Liver (tissue), 9 donors: Measurements from ENCODE around the gene SIGLEC9. TPM values are rescaled to one million over a fixed set of nuclear protein-coding genes. Genes with fewer than 3 reads are reported as not detected.
A peak's percentile ranks its signal among the peaks of the same experiment; 100 is the strongest.

Experiments
- DNase-seq: peaks from one replicate; pipeline ENCODE4 v3.0.0-alpha.2; 2017; ENCODE audit warnings: low spot score
- H3K27ac ChIP-seq, 2 donors: one replicate each; pipeline ENCODE4 v1.7.0; 2013; ENCODE audit warnings: inconsistent platforms in 2 of 2, low read length in 2 of 2, control low read depth in 1 of 2, low read depth in 1 of 2, mild to moderate bottlenecking in 1 of 2
- H3K27me3 ChIP-seq, 4 donors: one replicate each; pipeline versions ENCODE4 v1.6.1 to v1.7.0; 2013; ENCODE audit warnings: low read length in 3 of 4, inconsistent platforms in 1 of 4, mild to moderate bottlenecking in 1 of 4, moderate library complexity in 1 of 4; ENCODE audit not compliant: control insufficient read depth in 4 of 4, insufficient read depth in 4 of 4
- H3K36me3 ChIP-seq, 4 donors: one replicate each; pipeline versions ENCODE4 v1.6.1 to v1.7.0; 2013; ENCODE audit warnings: low read length in 3 of 4, mild to moderate bottlenecking in 3 of 4, low read depth in 1 of 4, moderate library complexity in 1 of 4; ENCODE audit not compliant: control insufficient read depth in 4 of 4, insufficient read depth in 3 of 4
- H3K4me1 ChIP-seq, 4 donors: one replicate each; pipeline versions ENCODE4 v1.6.1 to v1.7.0; 2013; ENCODE audit warnings: low read length in 3 of 4, mild to moderate bottlenecking in 3 of 4, moderate library complexity in 1 of 4; ENCODE audit not compliant: control insufficient read depth in 4 of 4, insufficient read depth in 4 of 4
- H3K4me3 ChIP-seq, 3 donors: one replicate each; pipeline versions ENCODE4 v1.6.1 to v1.7.0; 2013; ENCODE audit warnings: low read length in 3 of 3, control low read depth in 1 of 3, low read depth in 1 of 3, mild to moderate bottlenecking in 1 of 3
- H3K9ac ChIP-seq, 2 donors: one replicate each; pipeline ENCODE4 v1.7.0; 2013; ENCODE audit warnings: low read length in 2 of 2, mild to moderate bottlenecking in 2 of 2, moderate library complexity in 2 of 2, control low read depth in 1 of 2, low read depth in 1 of 2
- H3K9me3 ChIP-seq, 4 donors: one replicate each; pipeline versions ENCODE4 v1.6.1 to v1.7.0; 2013; ENCODE audit warnings: low read length in 3 of 4; ENCODE audit not compliant: control insufficient read depth in 4 of 4
- ATF3 ChIP-seq: IDR thresholded peaks from 2 replicates; pipeline ENCODE4 v1.6.1; 2016; ENCODE audit warnings: antibody characterized with exemption
- CTCF ChIP-seq: fragments of 150-350 bp; IDR thresholded peaks from 2 replicates; pipeline ENCODE4 v1.5.1; 2017; ENCODE audit warnings: improper control_type of control experiment, low read depth, low read length; ENCODE audit not compliant: missing input control
- EGR1 ChIP-seq, 2 donors: IDR thresholded peaks; 2 replicates each; pipeline ENCODE4 v1.6.1; 2016 to 2018; ENCODE audit warnings: antibody characterized with exemption in 2 of 2, low read depth in 2 of 2
- FOXA1 ChIP-seq: IDR thresholded peaks from 2 replicates; pipeline ENCODE4 v1.6.1; 2016; ENCODE audit warnings: antibody characterized with exemption
- FOXA2 ChIP-seq: IDR thresholded peaks from 2 replicates; pipeline ENCODE4 v1.6.1; 2016; ENCODE audit warnings: antibody characterized with exemption
- GABPA ChIP-seq, 2 donors: IDR thresholded peaks in 1 of 2; conservative IDR thresholded peaks in 1 of 2; 2 replicates each; pipeline ENCODE4 v1.6.1; 2016; ENCODE audit warnings: antibody characterized with exemption in 2 of 2, mild to moderate bottlenecking in 1 of 2, moderate library complexity in 1 of 2
- HNF4A ChIP-seq, 2 donors: conservative IDR thresholded peaks; 2 replicates each; pipeline ENCODE4 v1.6.1; 2016; ENCODE audit warnings: antibody characterized with exemption in 2 of 2, mild to moderate bottlenecking in 2 of 2
- HNF4G ChIP-seq: IDR thresholded peaks from 2 replicates; pipeline ENCODE4 v1.6.1; 2016; ENCODE audit warnings: antibody characterized with exemption
- JUND ChIP-seq, 2 donors: IDR thresholded peaks; 2 replicates each; pipeline ENCODE4 v1.6.1; 2016; ENCODE audit warnings: antibody characterized with exemption in 2 of 2
- MAX ChIP-seq: IDR thresholded peaks from 2 replicates; pipeline ENCODE4 v1.6.1; 2016; ENCODE audit warnings: antibody characterized with exemption
- NR2F2 ChIP-seq: IDR thresholded peaks from 2 replicates; pipeline ENCODE4 v1.6.1; 2016; ENCODE audit warnings: antibody characterized with exemption
- RAD21 ChIP-seq, 2 donors: IDR thresholded peaks; 2 replicates each; pipeline ENCODE4 v1.6.1; 2016; ENCODE audit warnings: antibody characterized with exemption in 2 of 2, mild to moderate bottlenecking in 2 of 2
- REST ChIP-seq: IDR thresholded peaks from 2 replicates; pipeline ENCODE4 v1.6.1; 2016; ENCODE audit warnings: antibody characterized with exemption, mild to moderate bottlenecking
- RXRA ChIP-seq, 2 donors: IDR thresholded peaks; 2 replicates each; pipeline ENCODE4 v1.6.1; 2017 to 2018; ENCODE audit warnings: antibody characterized with exemption in 2 of 2, mild to moderate bottlenecking in 1 of 2
- SP1 ChIP-seq: IDR thresholded peaks from 2 replicates; pipeline ENCODE4 v1.6.1; 2018; ENCODE audit warnings: antibody characterized with exemption, mild to moderate bottlenecking
- YY1 ChIP-seq: IDR thresholded peaks from 2 replicates; pipeline ENCODE4 v1.6.1; 2016; ENCODE audit warnings: antibody characterized with exemption, mild to moderate bottlenecking
- ZBTB33 ChIP-seq: IDR thresholded peaks from 2 replicates; pipeline ENCODE4 v1.6.1; 2016; ENCODE audit warnings: antibody characterized with exemption
- WGBS: extraction: QIAGEN DNeasy Blood & Tissue Kit; methylation state at CpG from one replicate; pipeline ENCODE4 v1.1.7; 2013; 5-methylcytosine and 5-hydroxymethylcytosine counted together
- polyA plus RNA-seq, 2 donors: library from polyadenylated mRNA; stranded (reverse) in 1 of 2; unstranded in 1 of 2; fragments of 200-250 nt in 1 of 2; fragments of >200 nt in 1 of 2; fragmentation: Nextera tagmentation in 1 of 2; extraction: Ambion mirVana in 1 of 2; gene quantifications; one replicate each; pipeline versions ENCODE4 v1.2.1 to v1.2.3, GENCODE V29; 2013 to 2015
- total RNA-seq, 2 donors: library from RNA; depleted of rRNA; stranded (reverse); fragments of >200 nt; gene quantifications; one replicate each; pipeline ENCODE4 v1.2.3, GENCODE V29; 2014
- donor health status: healthy.
- donor health status: healthy.
- donor health status: healthy.
- donor health status: healthy.
- donor health status: healthy.

SIGLEC9 gene
- total and polyA plus RNA-seq, 4 donors = 3.0 to 5.4 (median 4.4) TPM

- TF ChIP-seq REST (no peak), RAD21 (IDR thresholded peaks at IDR 0.05) (no peak), ATF3 (no peak), FOXA2 (no peak), GABPA (IDR thresholded peaks at IDR 0.05 in 1 of 2, conservative IDR thresholded peaks at IDR 0.05 in 1 of 2) (no peak)
These were observed 15.7 kb downstream of the SIGLEC9 start (continued) for GRCh38 chr19:51140441-51140840.

GRCh38 chr19:51141181-51141580, 16.5 kb downstream of the SIGLEC9 start:
- H3K4me3 ChIP-seq = no peak overlapping the region
- peak overlapping the region in 1 of 2 donors; percentile 55 for H3K27ac ChIP-seq
- no peaks in the 10 kb centered on the region for H3K9me3 ChIP-seq
- TF ChIP-seq ATF3 (no peak), SP1 (no peak), RXRA (IDR thresholded peaks at IDR 0.05) (no peak), HNF4G (no peak), HNF4A (conservative IDR thresholded peaks at IDR 0.05) (no peak), YY1 (no peak), GABPA (IDR thresholded peaks at IDR 0.05 in 1 of 2, conservative IDR thresholded peaks at IDR 0.05 in 1 of 2) (no peak), NR2F2 (no peak), JUND (IDR thresholded peaks at IDR 0.05) (no peak), EGR1 (IDR thresholded peaks at IDR 0.05; ENCODE audit: low read depth in 2 of 2) (no peak), CTCF (no peak), ZBTB33 (no peak), FOXA2 (no peak), RAD21 (IDR thresholded peaks at IDR 0.05) (no peak), FOXA1 (no peak), MAX (no peak), REST (no peak)
- no peaks in the 10 kb centered on the region for H3K4me1 ChIP-seq
- H3K9ac ChIP-seq = no peak overlapping the region
- H3K27me3 ChIP-seq = no peaks in the 10 kb centered on the region
- H3K36me3 ChIP-seq = no peaks in the 10 kb centered on the region
- 80% methylated on average over 6 of the region's 6 CpGs for whole genome bisulfite sequencing
- no peak for DNase-seq
